Bone marrow (tissue), 2 donors: Measurements from ENCODE around the gene KCND3.

ENCODE experiments used
- DNase-seq, 2 donors: peaks; one replicate each; lab custom pipeline; 2025; lab: John Stamatoyannopoulos, UW

Gene KCND3

DNA sequence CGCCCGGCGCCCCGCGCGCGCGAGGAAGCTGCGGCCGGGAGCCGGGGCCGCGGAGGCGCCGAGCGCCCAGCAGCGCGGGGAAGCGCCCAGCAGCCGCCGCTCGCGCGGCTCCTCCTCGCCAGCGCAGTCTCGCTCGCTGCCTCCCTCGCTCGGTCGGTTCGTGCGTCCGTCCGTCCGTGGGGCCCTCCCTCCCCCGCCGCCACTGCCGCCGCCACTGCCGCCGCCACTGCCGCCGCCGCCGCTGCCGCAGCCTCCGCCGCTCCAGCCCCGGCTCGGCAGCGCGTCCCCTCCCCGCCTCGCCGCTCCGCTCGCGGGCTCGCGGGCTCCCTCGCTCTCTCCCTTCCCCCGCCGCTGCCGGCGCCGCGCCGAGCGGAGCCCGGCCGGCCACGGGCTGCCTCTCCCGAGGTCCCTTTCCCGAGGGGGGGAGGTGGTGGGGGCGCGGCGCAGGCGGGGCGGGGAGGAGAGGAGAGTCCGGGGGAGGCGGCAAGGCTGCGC lies at the start of gene KCND3:
Gene KCND3 (minus strand): TSS at position 138 of the 495 bp plus-strand sequence.
- no peak for DNase-seq

- DNase-seq = no peak
Observed at GRCh38 chr1:112034277-112034676, 44.8 kb upstream of the KCND3 start.

DNA sequence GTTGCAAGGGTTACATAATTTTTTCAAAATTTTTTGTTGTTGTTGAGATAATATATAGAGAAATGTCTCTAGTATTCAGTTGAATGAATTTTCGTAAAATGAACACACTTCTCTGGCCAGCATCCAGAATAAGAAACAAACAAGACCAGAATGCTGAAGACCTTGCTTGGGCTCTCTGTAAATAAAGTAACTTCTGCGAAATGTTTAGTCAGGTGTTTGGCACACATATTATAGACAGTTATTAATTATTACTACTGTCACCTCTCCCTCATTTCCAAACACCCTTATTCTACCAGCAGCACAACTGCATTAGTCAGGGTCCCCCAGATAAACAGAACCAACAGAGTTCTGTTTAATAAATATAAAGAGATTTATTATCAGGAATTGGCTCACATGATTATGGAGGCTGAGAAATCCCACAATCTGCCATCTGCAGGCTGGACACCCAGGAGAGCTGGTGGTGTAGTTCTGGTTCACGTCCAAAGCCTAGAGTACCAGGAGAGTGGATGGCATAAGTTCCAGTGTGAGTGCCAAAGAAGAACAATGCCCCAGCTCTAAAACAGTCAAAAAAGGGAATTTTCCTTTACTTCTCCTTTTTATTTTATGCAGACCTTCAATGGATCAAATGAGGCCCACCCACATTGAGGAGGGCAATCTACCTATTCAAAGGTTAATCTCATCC lies 44.1 kb upstream of the KCND3 start:
- no peak for DNase-seq

- no peak for DNase-seq
Observed at GRCh38 chr1:112030157-112030556, 40.7 kb upstream of the KCND3 start.

DNA sequence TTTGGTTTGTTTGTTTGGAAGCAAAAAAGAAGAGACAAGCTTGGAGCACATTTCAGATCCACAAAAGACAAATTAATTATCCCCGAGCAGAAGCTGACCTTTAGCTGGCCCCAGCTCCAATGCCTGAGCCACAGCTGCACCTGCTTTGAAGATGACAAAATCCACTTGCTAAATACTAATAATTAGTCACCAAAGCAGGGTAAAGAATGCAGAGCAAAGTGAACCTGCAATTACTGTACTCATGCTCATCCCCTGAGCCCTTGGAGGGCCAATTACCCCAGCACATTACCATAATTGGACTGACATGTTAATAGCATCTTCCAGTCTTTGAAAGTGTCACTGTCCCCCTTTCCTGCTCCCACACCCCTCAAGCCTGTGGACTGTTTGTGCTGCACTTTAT lies 38.2 kb upstream of the KCND3 start:
- no peak for DNase-seq

- no peak for DNase-seq
Observed at GRCh38 chr1:112026501-112026900, 37.0 kb upstream of the KCND3 start.

DNA sequence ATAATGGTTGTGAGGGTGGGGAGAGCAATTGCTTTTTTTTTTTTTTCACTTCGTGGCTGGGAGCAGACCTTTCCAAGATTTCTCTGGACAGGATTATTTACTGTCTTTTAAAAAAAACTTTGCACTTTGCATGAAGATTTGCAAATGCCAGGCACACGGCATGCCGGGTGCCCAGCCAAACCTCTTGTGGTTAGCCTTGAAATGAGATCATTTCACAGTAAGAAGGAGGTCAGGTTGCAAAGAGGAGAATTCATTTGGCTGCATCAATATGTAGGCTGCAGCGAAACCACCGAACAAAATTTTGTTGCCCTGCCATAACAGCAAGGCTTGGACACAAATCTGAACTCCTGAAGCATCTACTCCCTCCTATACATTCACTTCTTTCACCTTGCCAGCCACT lies 36.5 kb upstream of the KCND3 start:
- no peak for DNase-seq

- DNase-seq = no peak
Observed at GRCh38 chr1:112021263-112021662, 31.8 kb upstream of the KCND3 start.

GRCh38 chr1:112017183-112017582 lies 27.7 kb upstream of the KCND3 start:
- no peak for DNase-seq

GRCh38 chr1:112012823-112013222 lies 23.4 kb upstream of the KCND3 start:
- no peak for DNase-seq

GRCh38 chr1:112011202-112011601 lies 21.7 kb upstream of the KCND3 start:
- no peak for DNase-seq

DNA sequence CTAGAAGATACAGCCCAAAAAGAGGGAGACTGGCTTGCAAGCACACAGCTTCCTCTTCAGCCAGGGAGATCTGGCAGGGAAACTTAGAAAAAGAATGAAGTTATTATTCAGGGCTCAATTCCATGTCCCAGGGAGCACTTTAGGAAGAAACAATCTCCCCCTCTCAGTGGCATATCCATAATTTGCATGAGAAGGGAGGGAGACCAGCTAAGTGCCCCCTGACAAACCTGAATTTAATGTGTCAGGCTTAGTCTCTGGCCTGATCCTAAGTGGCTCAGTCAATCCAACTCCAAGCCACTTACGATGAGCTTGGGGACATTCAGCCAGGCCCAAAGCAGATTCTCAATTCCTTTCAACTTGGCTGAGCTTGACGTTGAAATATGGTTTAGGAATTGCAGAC lies 17.7 kb upstream of the KCND3 start:
- DNase-seq = no peak

GRCh38 chr1:112006416-112007025 lies 17.1 kb upstream of the KCND3 start:
- no peak for DNase-seq

DNA sequence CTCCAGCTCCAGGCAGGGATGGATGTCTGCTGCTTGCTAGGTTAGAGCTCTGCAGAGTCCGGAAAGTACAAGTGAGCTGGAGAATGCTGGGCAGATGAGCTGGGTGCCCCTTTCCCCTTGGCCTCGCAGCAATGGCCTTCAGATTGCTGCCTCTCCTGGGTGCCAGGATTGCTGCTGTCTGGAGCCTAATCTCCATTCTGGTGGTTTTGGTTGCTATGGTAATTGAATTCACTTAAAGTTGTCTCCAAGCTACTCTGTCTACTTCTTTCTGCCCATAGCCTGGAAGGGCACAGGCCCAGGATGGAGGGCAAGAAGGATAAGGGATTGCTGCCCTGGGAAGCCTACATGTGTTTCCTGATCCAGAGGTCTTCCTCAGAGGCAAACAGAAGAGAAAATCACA lies 14.6 kb upstream of the KCND3 start:
- DNase-seq = no peak

- no peak for DNase-seq
Observed at GRCh38 chr1:112002514-112002913, 13.0 kb upstream of the KCND3 start.

- DNase-seq = no peak
Observed at GRCh38 chr1:112001436-112001835, 12.0 kb upstream of the KCND3 start.

- no peak for DNase-seq
Observed at GRCh38 chr1:112000048-112000447, 10.6 kb upstream of the KCND3 start.

DNA sequence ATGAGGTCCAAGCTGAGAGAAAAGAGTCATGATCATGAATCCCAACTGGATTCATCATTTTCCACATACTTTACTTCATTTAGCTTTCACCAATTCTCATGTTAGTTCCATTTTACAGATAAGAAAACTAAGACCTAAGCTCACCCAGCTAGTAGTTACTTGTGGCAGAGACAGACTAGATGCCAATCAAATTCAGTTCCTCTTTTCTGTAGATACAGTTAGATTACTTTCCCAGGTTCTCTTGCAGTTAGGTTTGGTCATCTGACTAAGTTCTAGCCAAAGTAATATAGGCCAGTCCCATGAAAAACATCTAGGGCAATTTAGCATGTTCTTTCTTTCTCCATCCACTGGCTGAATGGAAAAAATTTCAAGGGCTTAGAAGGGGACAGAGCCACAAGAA lies 8.9 kb upstream of the KCND3 start:
- no peak for DNase-seq

- DNase-seq = no peak
Observed at GRCh38 chr1:111992476-111992875, 3.0 kb upstream of the KCND3 start.

GRCh38 chr1:111990878-111991718 lies 1.6 kb upstream of the KCND3 start:
- no peak for DNase-seq

DNA sequence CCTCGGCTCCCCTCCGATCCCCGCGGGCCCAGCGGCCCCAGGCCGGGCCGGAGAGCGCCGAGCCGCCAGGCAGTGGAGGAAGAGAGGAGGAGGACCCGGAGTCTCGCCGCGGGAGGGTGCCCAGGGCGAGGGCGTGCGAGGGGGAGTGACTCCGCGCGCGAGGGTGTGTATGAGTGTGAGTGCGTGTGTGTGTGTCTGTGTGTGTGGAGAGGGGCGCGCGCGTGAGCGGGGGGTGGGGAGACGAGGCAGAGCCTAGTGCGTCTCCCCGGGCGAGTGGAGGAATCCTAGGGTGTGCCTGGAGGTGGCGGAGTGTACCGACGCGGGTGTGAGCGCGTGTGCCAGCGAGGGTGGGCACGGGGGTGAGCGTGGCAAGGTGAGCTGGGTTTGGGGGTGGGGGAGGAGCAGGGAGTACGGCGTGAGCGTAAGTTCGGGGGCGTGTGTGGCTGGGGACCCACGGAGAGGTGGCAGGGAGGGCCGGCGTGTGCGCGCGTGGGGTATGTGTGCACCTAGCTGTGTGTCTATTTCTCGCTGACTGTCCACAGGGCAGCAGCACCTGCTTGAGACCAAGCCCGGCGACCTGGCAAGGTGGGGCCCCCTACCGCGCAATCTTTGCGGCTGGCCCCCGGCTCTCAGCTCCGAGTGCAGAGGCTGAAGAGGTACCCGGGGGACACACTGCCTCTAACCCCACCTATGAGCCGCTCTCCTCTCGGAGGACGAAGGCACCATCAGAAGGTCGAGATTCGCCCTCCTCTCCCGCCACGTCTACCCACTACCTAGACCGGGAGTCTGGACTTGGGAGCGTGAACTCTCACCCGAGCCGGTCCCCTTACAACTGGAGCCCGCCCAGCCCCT lies 784 bp upstream of the KCND3 start:
- DNase-seq = no peak
